Esophagus muscularis mucosa (tissue), 3 donors: ENCODE measurements around the gene AP3S2.

Experiments
- CTCF ChIP-seq, 3 experiments: fragments of 200-600 bp in 2 of 3; fragments of 450-650 bp in 1 of 3; sonication (generic) in 2 of 3; IDR thresholded peaks; one replicate each; pipeline ENCODE4 v1.5.1; 2017 to 2019; ENCODE audit warnings: antibody characterized with exemption in 3 of 3, mild to moderate bottlenecking in 2 of 3, moderate library complexity in 1 of 3
- POLR2A ChIP-seq: fragments of 450-650 bp; IDR thresholded peaks from one replicate; pipeline ENCODE4 v1.6.1; 2017; ENCODE audit warnings: antibody characterized with exemption, moderate library complexity, mild to moderate bottlenecking, low read depth
- POLR2AphosphoS5 ChIP-seq, 2 donors: sonication (generic); formaldehyde crosslinking; IDR thresholded peaks; one replicate each; pipeline ENCODE4 v1.6.1; 2017; ENCODE audit warnings: antibody characterized with exemption in 2 of 2

- TF ChIP-seq CTCF (IDR thresholded peaks at IDR 0.05) (no peak), POLR2A (no peak), POLR2AphosphoS5 (IDR thresholded peaks at IDR 0.05) (no peak)
These were observed 37.8 kb downstream of the AP3S2 start for GRCh38 chr15:89855948-89856347.
